Keratinocyte (primary cell): ENCODE measurements around the gene ABHD6. TPM values are rescaled to one million over a fixed set of nuclear protein-coding genes. Genes with fewer than 3 reads are reported as not detected.
A peak's percentile ranks its signal among the peaks of the same experiment; 100 is the strongest.

ENCODE experiments used
- DNase-seq: peaks from one replicate; pipeline ENCODE4 v3.0.0-alpha.2; 2011; ENCODE audit warnings: low read depth, missing footprints, low spot score
- FAIRE-seq: peaks from 2 replicates; lab custom pipeline; 2011; peaks lifted over from hg19 to GRCh38; lab: Jason Lieb, UNC
- H2AFZ ChIP-seq: 2 replicates; pipeline ENCODE4 v1.6.0; 2012; ENCODE audit warnings: low read length, control low read depth, inconsistent platforms; ENCODE audit not compliant: control insufficient read depth
- H3K27ac ChIP-seq: 2 replicates; pipeline ENCODE4 v1.5.1; 2011; ENCODE audit warnings: low read length; ENCODE audit not compliant: control insufficient read depth, insufficient read depth
- H3K27me3 ChIP-seq: 3 replicates; pipeline ENCODE4 v1.6.0; 2011; ENCODE audit warnings: low read length; ENCODE audit not compliant: control insufficient read depth, insufficient read depth; ENCODE audit errors: extremely low read depth
- H3K36me3 ChIP-seq, 2 experiments: 2 replicates in 1 of 2; 3 replicates in 1 of 2; pipeline ENCODE4 v1.5.1; 2011; ENCODE audit warnings: low read length in 2 of 2, mild to moderate bottlenecking in 1 of 2; ENCODE audit not compliant: control insufficient read depth in 2 of 2, insufficient read depth in 2 of 2; ENCODE audit errors: extremely low read depth in 1 of 2
- H3K4me1 ChIP-seq: 3 replicates; pipeline ENCODE4 v1.5.1; 2011; ENCODE audit warnings: low read length; ENCODE audit not compliant: control insufficient read depth, insufficient read depth; ENCODE audit errors: extremely low read depth
- H3K4me2 ChIP-seq: 3 replicates; pipeline ENCODE4 v1.6.0; 2011; ENCODE audit warnings: low read depth, low read length; ENCODE audit not compliant: control insufficient read depth, insufficient read depth; ENCODE audit errors: extremely low read depth
- H3K4me3 ChIP-seq, 3 experiments: fragments of 200-600 bp in 1 of 3; sonication (generic) in 1 of 3; 2 replicates in 2 of 3; 3 replicates in 1 of 3; pipeline ENCODE4 v1.5.1; 2011 to 2016; ENCODE audit warnings: low read length in 3 of 3, mild to moderate bottlenecking in 3 of 3, control low read depth in 2 of 3, inconsistent platforms in 1 of 3, low read depth in 1 of 3, mixed read lengths in 1 of 3, mixed run types in 1 of 3, moderate library complexity in 1 of 3; ENCODE audit not compliant: control insufficient read depth in 2 of 3, insufficient read depth in 2 of 3; ENCODE audit errors: extremely low read depth in 1 of 3
- H3K79me2 ChIP-seq: 2 replicates; pipeline ENCODE4 v1.6.0; 2012; ENCODE audit warnings: low read length; ENCODE audit not compliant: control insufficient read depth, insufficient read depth
- H3K9ac ChIP-seq: 3 replicates; pipeline ENCODE4 v1.6.0; 2011; ENCODE audit warnings: low read length; ENCODE audit not compliant: control insufficient read depth, insufficient read depth; ENCODE audit errors: extremely low read depth
- H3K9me1 ChIP-seq: 3 replicates; pipeline ENCODE4 v1.6.0; 2011; ENCODE audit warnings: low read length; ENCODE audit not compliant: control insufficient read depth, insufficient read depth; ENCODE audit errors: extremely low read depth
- H3K9me3 ChIP-seq: 2 replicates; pipeline ENCODE4 v1.5.1; 2012; ENCODE audit warnings: low read depth, low read length; ENCODE audit not compliant: control insufficient read depth
- H4K20me1 ChIP-seq: 3 replicates; pipeline ENCODE4 v1.6.0; 2011; ENCODE audit warnings: low read length; ENCODE audit not compliant: control insufficient read depth, insufficient read depth; ENCODE audit errors: extremely low read depth
- CTCF ChIP-seq, 3 experiments: IDR thresholded peaks in 1 of 3; conservative IDR thresholded peaks in 1 of 3; optimal IDR thresholded peaks in 1 of 3; 2 replicates in 2 of 3; 3 replicates in 1 of 3; pipeline versions ENCODE3 to v1.5.1; 2011; ENCODE audit warnings: low read length in 3 of 3, mild to moderate bottlenecking in 3 of 3, moderate library complexity in 2 of 3, control low read depth in 1 of 3, inconsistent platforms in 1 of 3; ENCODE audit not compliant: insufficient read depth in 2 of 3; ENCODE audit errors: extremely low read depth in 1 of 3
- EZH2 ChIP-seq: IDR thresholded peaks from one replicate; pipeline ENCODE4 v1.6.1; 2012; ENCODE audit warnings: inconsistent platforms, mild to moderate bottlenecking, low read length, moderate library complexity
- dilution Hi-C: fragments of 300-500 bp; cut with MboI; formaldehyde crosslinking; loops from one replicate; pipeline ENCODE4 v1.7.0; 2020; ENCODE audit warnings: low sequenced_read_pairs; ENCODE audit not compliant: extremely low pct_ligation_motif_present
- polyA plus RNA-seq, 5 experiments: library from polyadenylated mRNA; depleted of rRNA in 3 of 5; stranded (reverse) in 3 of 5; stranded (forward) in 1 of 5; unstranded in 1 of 5; fragments of >200 nt; gene quantifications; 1 replicate in 1 of 5; 2 replicates in 3 of 5; 3 replicates in 1 of 5; pipeline versions ENCODE4 v1.2.1 to v1.2.3, GENCODE V29; 2011 to 2012; ENCODE audit warnings: missing spikeins in 2 of 5, low read depth in 1 of 5, low replicate concordance in 1 of 5

Gene ABHD6
- polyA plus RNA-seq, 1 donor (not counting 4 experiments of a cell fraction or from before 2014, with no cell fraction given) = 15.2 TPM

GRCh38 chr3:58231666-58232065 lies 5.9 kb upstream of the ABHD6 start:
- H3K79me2 ChIP-seq = no peaks in the 10 kb centered on the region
- FAIRE-seq (no peak), DNase-seq (no peak)
- H3K36me3 ChIP-seq = no peaks in the 10 kb centered on the region
- dilution Hi-C loops = no loop called here
- H3K27me3 ChIP-seq = no peaks in the 10 kb centered on the region
- H3K4me2 ChIP-seq = no peak overlapping the region
- H3K4me1 ChIP-seq = peaks cover 12% of the 10 kb centered on the region
- H3K9me3 ChIP-seq = no peaks in the 10 kb centered on the region
- no peak overlapping the region for H2AFZ ChIP-seq
- TF ChIP-seq CTCF (optimal IDR thresholded peaks at IDR 0.05 in 1 of 3, IDR thresholded peaks at IDR 0.05 in 1 of 3, conservative IDR thresholded peaks at IDR 0.05 in 1 of 3; ENCODE audit: extremely low read depth in 1 of 3, insufficient read depth in 2 of 3, low read length in 3 of 3) (no peak), EZH2 (no peak)
- no peak overlapping the region for H3K27ac ChIP-seq
- no peak overlapping the region for H3K4me3 ChIP-seq
- no peak overlapping the region for H3K9ac ChIP-seq
- no peaks in the 10 kb centered on the region for H4K20me1 ChIP-seq
- no peaks in the 10 kb centered on the region for H3K9me1 ChIP-seq

- Histone ChIP-seq H3K4me3 (no peak overlapping the region), H3K27me3 (no peaks in the 10 kb centered on the region), H3K9me3 (no peaks in the 10 kb centered on the region), H3K27ac (no peak overlapping the region), H2AFZ (no peak overlapping the region), H3K9ac (no peak overlapping the region), H3K36me3 (no peaks in the 10 kb centered on the region), H3K4me1 (peaks cover 23% of the 10 kb centered on the region), H3K79me2 (peaks cover 5% of the 10 kb centered on the region), H3K4me2 (peak overlapping the region; percentile 3), H4K20me1 (no peaks in the 10 kb centered on the region), H3K9me1 (no peaks in the 10 kb centered on the region)
- dilution Hi-C loops = no loop called here
- TF ChIP-seq EZH2 (no peak), CTCF (optimal IDR thresholded peaks at IDR 0.05 in 1 of 3, IDR thresholded peaks at IDR 0.05 in 1 of 3, conservative IDR thresholded peaks at IDR 0.05 in 1 of 3; ENCODE audit: extremely low read depth in 1 of 3, insufficient read depth in 2 of 3, low read length in 3 of 3) (no peak)
- FAIRE-seq (peak; percentile 83), DNase-seq (no peak)
Measured at GRCh38 chr3:58234516-58234931, 3.1 kb upstream of the ABHD6 start.
